Gastroesophageal sphincter (tissue), 4 donors: Measurements from ENCODE around the gene PAQR6. TPM values are rescaled to one million over a fixed set of nuclear protein-coding genes. Genes with fewer than 3 reads are reported as not detected.

Source experiments
- ATAC-seq: fragments of 150-250 bp; one replicate; pipeline ENCODE4 v1.9.1; 2016; ENCODE audit warnings: mild to moderate bottlenecking, moderate library complexity
- H3K27ac ChIP-seq, 4 donors: fragments of 200-600 bp; sonication (generic) in 3 of 4; 1 replicate in 3 of 4; 2 replicates in 1 of 4; pipeline ENCODE4 v1.5.1; 2016 to 2019
- H3K27me3 ChIP-seq: fragments of 200-600 bp; sonication (generic); one replicate; pipeline ENCODE4 v1.5.1; 2019
- H3K36me3 ChIP-seq, 2 donors: fragments of 200-600 bp; sonication (generic); one replicate each; pipeline ENCODE4 v1.5.1; 2019; ENCODE audit warnings: control low read depth in 1 of 2
- H3K4me1 ChIP-seq, 3 donors: fragments of 200-600 bp; sonication (generic); 1 replicate in 2 of 3; 2 replicates in 1 of 3; pipeline ENCODE4 v1.5.1; 2016 to 2019; ENCODE audit warnings: control low read depth in 2 of 3
- H3K4me3 ChIP-seq, 2 donors: fragments of 200-600 bp; sonication (generic); one replicate each; pipeline ENCODE4 v1.5.1; 2019; ENCODE audit warnings: mild to moderate bottlenecking in 1 of 2, moderate library complexity in 1 of 2
- H3K9me3 ChIP-seq, 3 donors: fragments of 200-600 bp; sonication (generic); one replicate each; pipeline ENCODE4 v1.5.1; 2017 to 2019; ENCODE audit warnings: control low read depth in 2 of 3
- EP300 ChIP-seq: sonication (generic); formaldehyde crosslinking; IDR thresholded peaks from one replicate; pipeline ENCODE4 v1.6.1; 2017; ENCODE audit warnings: antibody characterized with exemption, mild to moderate bottlenecking
- POLR2A ChIP-seq, 2 donors: fragments of 450-650 bp; IDR thresholded peaks; one replicate each; pipeline ENCODE4 v1.6.1; 2017; ENCODE audit warnings: antibody characterized with exemption in 2 of 2, mild to moderate bottlenecking in 2 of 2, moderate library complexity in 1 of 2
- POLR2AphosphoS5 ChIP-seq: sonication (generic); formaldehyde crosslinking; IDR thresholded peaks from one replicate; pipeline ENCODE4 v1.6.1; 2017; ENCODE audit warnings: antibody characterized with exemption
- WGBS, 2 donors: methylation state at CpG; one replicate each; pipeline ENCODE4 v1.1.5; 2018; ENCODE audit warnings: low coverage in 1 of 2; 5-methylcytosine and 5-hydroxymethylcytosine counted together
- total RNA-seq, 4 donors: library from RNA; depleted of rRNA; stranded (reverse); fragments of >200 nt; gene quantifications; one replicate each; pipeline ENCODE4 v1.1.0, GENCODE V29; 2016
- TF ChIP-seq, protein P1 (sequence below), 4 experiments: fragments of 200-600 bp in 2 of 4; fragments of 450-650 bp in 2 of 4; sonication (generic) in 1 of 4; IDR thresholded peaks; one replicate each; pipeline ENCODE4 v1.5.1; 2017 to 2019; ENCODE audit warnings: antibody characterized with exemption in 4 of 4, mild to moderate bottlenecking in 2 of 4, moderate library complexity in 2 of 4

The PAQR6 gene
- total RNA-seq, 4 donors from 2014 or later: 1.2 to 3.4 (median 1.6) TPM

DNA sequence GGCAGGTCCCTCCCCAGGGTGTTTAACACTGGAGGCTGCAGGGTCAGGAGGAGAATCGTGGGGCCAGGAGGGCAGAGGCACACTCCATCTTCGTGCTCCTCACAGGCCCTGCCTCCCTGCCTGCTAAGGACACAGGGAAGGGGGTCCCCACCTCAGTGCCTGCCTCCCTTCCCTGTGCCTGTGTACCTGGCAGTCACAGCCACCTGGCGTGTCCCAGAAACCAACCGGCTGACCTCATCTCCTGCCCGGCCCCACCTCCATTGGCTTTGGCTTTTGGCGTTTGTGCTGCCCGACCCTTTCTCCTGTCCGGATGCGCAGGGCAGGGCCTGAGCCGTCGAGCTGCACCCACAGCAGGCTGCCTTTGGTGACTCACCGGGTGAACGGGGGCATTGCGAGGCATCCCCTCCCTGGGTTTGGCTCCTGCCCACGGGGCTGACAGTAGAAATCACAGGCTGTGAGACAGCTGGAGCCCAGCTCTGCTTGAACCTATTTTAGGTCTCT lies 6.5 kb downstream of the PAQR6 start:
- TF ChIP-seq, protein P1, sequence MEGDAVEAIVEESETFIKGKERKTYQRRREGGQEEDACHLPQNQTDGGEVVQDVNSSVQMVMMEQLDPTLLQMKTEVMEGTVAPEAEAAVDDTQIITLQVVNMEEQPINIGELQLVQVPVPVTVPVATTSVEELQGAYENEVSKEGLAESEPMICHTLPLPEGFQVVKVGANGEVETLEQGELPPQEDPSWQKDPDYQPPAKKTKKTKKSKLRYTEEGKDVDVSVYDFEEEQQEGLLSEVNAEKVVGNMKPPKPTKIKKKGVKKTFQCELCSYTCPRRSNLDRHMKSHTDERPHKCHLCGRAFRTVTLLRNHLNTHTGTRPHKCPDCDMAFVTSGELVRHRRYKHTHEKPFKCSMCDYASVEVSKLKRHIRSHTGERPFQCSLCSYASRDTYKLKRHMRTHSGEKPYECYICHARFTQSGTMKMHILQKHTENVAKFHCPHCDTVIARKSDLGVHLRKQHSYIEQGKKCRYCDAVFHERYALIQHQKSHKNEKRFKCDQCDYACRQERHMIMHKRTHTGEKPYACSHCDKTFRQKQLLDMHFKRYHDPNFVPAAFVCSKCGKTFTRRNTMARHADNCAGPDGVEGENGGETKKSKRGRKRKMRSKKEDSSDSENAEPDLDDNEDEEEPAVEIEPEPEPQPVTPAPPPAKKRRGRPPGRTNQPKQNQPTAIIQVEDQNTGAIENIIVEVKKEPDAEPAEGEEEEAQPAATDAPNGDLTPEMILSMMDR (IDR thresholded peaks at IDR 0.05): no peak
- ATAC-seq: no peak
- H3K27ac ChIP-seq: no peak overlapping the region
- H3K9me3 ChIP-seq: no peaks in the 10 kb centered on the region
- peaks cover 0 to 73% of the 10 kb centered on the region in 2 donors for H3K36me3 ChIP-seq
- H3K4me1 ChIP-seq: peaks cover 0 to 14% (median 9%) of the 10 kb centered on the region in 3 donors
- 70% methylated on average over 2 of the region's 15 CpGs; no CpG with 5 or more reads in 1 of the 2 donors for WGBS, 2 donors
- H3K4me3 ChIP-seq: no peak overlapping the region
- H3K27me3 ChIP-seq: peaks cover 29% of the 10 kb centered on the region

DNA sequence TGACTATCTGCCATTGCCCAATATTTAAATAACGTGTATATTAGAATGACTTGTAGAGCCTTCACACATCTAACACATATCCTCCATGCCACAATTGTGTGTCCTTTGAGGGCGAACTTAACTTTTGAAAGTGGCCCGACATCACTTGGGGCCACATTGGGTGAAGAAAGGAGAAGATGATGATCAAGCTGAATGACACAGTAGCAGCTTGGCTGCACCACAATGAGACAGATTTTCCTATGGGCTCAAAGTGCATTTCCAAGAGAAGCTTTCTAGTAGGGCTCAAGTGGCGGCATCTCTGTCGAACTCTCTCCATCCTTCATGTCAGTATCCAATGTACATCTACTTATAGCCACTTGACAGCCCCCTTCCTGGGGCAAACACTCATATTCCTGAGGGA lies 9.6 kb downstream of the PAQR6 start:
- no peak for ATAC-seq
- no peak overlapping the region for H3K27ac ChIP-seq
- no peaks in the 10 kb centered on the region for H3K9me3 ChIP-seq
- TF ChIP-seq POLR2A (IDR thresholded peaks at IDR 0.05) (no peak), POLR2AphosphoS5 (no peak), EP300 (no peak)
- TF ChIP-seq, protein P1 (IDR thresholded peaks at IDR 0.05): no peak
- no peak overlapping the region for H3K4me3 ChIP-seq
- H3K27me3 ChIP-seq: no peaks in the 10 kb centered on the region
- 93 to 95% methylated on average over 4 to 5 of the region's 5 CpGs for WGBS, 2 donors
- no peaks in the 10 kb centered on the region for H3K4me1 ChIP-seq
- H3K36me3 ChIP-seq: peaks cover 0 to 98% of the 10 kb centered on the region in 2 donors

DNA sequence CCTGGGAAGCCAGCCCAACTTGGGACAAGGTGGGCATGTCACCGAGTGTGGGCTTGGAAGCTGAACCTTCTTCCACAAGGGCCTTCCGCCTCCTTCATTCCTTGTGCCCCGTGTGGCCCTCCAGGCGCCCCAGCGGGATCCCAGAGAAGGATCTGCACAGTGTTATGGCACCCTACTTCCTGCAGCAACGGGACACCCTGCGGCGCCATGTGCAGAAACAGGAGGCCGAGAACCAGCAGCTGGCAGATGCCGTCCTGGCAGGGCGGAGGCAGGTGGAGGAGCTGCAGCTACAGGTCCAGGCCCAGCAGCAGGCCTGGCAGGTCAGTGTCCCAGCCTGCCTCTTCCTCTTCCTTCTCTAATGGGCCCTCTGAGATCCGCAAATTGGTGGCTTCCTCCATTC lies 11.7 kb downstream of the PAQR6 start:
- Histone ChIP-seq H3K27ac (no peak overlapping the region), H3K4me1 (no peaks in the 10 kb centered on the region), H3K27me3 (no peaks in the 10 kb centered on the region), H3K4me3 (no peak overlapping the region), H3K9me3 (no peaks in the 10 kb centered on the region), H3K36me3 (peaks cover 0 to 91% of the 10 kb centered on the region in 2 donors)
- WGBS, 2 donors: 90 to 100% methylated on average over 1 to 2 of the region's 12 CpGs
- no peak for ATAC-seq
- TF ChIP-seq POLR2AphosphoS5 (no peak), POLR2A (IDR thresholded peaks at IDR 0.05) (no peak), EP300 (no peak)
- TF ChIP-seq, protein P1 (IDR thresholded peaks at IDR 0.05): no peak

DNA sequence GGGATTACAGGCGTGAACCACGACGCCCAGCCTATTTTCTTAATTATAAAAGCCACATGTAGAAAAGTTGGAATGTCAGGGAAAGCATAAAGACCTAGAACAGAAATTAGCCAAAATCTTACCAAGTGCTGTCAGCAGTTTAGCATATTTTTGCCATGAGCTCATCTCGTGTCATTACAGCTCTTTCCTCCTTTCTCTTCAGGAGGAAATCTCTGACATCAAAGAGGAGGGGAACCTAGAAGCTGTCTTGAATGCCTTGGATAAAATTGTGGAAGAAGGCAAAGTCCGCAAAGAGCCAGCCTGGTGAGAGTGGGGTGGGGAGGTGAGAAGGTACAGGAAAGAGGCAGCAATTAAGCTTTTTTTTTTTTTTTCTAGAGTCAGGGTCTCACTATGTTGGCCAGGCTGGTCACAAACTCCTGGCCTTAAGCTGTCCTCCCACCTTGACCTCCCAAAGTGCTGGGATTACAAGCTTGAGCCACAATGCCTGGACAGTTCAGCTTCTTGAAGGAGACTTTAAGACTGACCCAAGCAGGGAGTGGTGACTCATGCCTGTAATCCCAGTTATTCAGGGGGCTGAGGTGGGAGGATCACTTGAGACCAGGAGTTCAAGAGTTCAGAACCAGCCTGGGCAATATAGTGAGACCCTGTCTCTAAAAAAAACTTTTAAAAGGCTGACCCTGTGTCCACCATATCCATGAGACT lies 14.3 kb downstream of the PAQR6 start:
- H3K27ac ChIP-seq: no peak overlapping the region
- WGBS, 2 donors: 73 to 78% methylated on average over 2 to 3 of the region's 5 CpGs
- TF ChIP-seq, protein P1 (IDR thresholded peaks at IDR 0.05): no peak
- TF ChIP-seq EP300 (no peak), POLR2AphosphoS5 (no peak)
- H3K4me3 ChIP-seq: no peak overlapping the region
- peaks cover 0 to 67% of the 10 kb centered on the region in 2 donors for H3K36me3 ChIP-seq
- H3K27me3 ChIP-seq: no peaks in the 10 kb centered on the region
- ATAC-seq: no peak
- H3K4me1 ChIP-seq: peaks cover 0 to 15% (median 0%) of the 10 kb centered on the region in 3 donors
- no peaks in the 10 kb centered on the region for H3K9me3 ChIP-seq

DNA sequence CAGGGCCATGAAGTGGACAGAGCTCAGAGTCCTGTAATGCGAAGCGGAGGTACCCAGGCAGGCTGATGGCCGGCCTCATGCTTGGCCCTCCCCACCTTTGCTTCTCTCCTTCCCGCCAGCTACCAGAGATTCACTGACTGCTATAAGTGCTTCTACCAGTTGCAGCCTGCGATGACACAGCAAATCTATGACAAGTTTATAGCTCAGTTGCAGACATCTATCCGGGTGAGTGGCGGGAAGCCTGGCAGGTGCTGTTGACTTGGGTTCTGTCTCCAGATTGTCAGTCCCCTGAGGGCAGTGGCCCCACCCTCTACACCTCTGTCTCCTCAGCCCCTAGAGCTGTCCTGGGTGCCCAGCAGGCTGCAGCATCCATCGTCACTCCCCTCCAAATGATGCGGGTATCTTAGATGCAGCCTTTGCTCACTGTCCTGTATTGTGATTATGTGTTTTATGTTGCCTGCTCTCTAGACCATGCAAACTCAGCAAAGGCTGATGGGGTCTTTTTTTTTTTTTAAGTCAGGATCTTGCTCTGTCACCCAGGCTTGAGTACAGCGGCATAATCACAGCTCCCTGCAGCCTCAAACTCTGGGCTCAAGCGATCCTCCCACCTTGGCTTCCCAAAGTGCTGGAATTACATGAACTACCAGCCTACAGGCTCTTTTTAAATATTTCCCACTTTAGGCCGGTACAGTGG lies 15.5 kb downstream of the PAQR6 start:
- TF ChIP-seq POLR2A (IDR thresholded peaks at IDR 0.05): no peak
- no peak for TF ChIP-seq POLR2AphosphoS5
- no peak for TF ChIP-seq EP300
- TF ChIP-seq, protein P1 (IDR thresholded peaks at IDR 0.05): no peak
- H3K36me3 ChIP-seq: peaks cover 0 to 63% of the 10 kb centered on the region in 2 donors
- WGBS, 2 donors: 77 to 88% methylated on average over 4 of the region's 12 CpGs

More for the DNA sequence above, 15.5 kb downstream of the PAQR6 start:
- Histone ChIP-seq H3K4me3 (no peak overlapping the region), H3K27me3 (no peaks in the 10 kb centered on the region), H3K27ac (no peak overlapping the region), H3K4me1 (peaks cover 0 to 15% (median 0%) of the 10 kb centered on the region in 3 donors), H3K9me3 (no peaks in the 10 kb centered on the region)
- no peak for ATAC-seq
